Mononuclear cell (primary cell): ENCODE data around the gene U2AF1L4. TPM values are rescaled to one million over a fixed set of nuclear protein-coding genes. Genes with fewer than 3 reads are reported as not detected.
A peak's percentile ranks its signal among the peaks of the same experiment; 100 is the strongest.

ENCODE experiments used
- H3K27me3 ChIP-seq: 2 replicates; pipeline ENCODE4 v1.6.0; 2011; ENCODE audit warnings: low read length, control low read depth; ENCODE audit not compliant: insufficient read depth
- H3K4me1 ChIP-seq: 2 replicates; pipeline ENCODE4 v1.5.1; 2011; ENCODE audit warnings: mild to moderate bottlenecking, low read length, control low read depth; ENCODE audit not compliant: insufficient read depth
- H3K4me3 ChIP-seq: 2 replicates; pipeline ENCODE4 v1.5.1; 2011; ENCODE audit warnings: mild to moderate bottlenecking, low read length, moderate library complexity
- H3K9me3 ChIP-seq: 2 replicates; pipeline ENCODE4 v1.5.1; 2011; ENCODE audit warnings: low read depth, mild to moderate bottlenecking, control low read depth, low read length
- total RNA-seq: library from RNA; depleted of rRNA; stranded (reverse); fragments of >200 nt; gene quantifications from one replicate; pipeline ENCODE4 v1.2.3, GENCODE V29; 2012

The U2AF1L4 gene
- total RNA-seq, 1 donor: 18.4 TPM

- H3K27me3 ChIP-seq: no peaks in the 10 kb centered on the region
- peaks cover 65% of the 10 kb centered on the region for H3K4me1 ChIP-seq
- no peaks in the 10 kb centered on the region for H3K9me3 ChIP-seq
- peak overlapping the region; percentile 70 for H3K4me3 ChIP-seq
Observed at GRCh38 chr19:35741203-35741515, 4.1 kb downstream of the U2AF1L4 start.

- H3K9me3 ChIP-seq: no peaks in the 10 kb centered on the region
- peak overlapping the region; percentile 70 for H3K4me3 ChIP-seq
- H3K4me1 ChIP-seq: peaks cover 60% of the 10 kb centered on the region
- H3K27me3 ChIP-seq: no peaks in the 10 kb centered on the region
Observed at GRCh38 chr19:35740423-35741202, 4.6 kb downstream of the U2AF1L4 start.

- H3K9me3 ChIP-seq: no peaks in the 10 kb centered on the region
- no peaks in the 10 kb centered on the region for H3K27me3 ChIP-seq
- peaks cover 60% of the 10 kb centered on the region for H3K4me1 ChIP-seq
- peak overlapping the region; percentile 70 for H3K4me3 ChIP-seq
Observed at GRCh38 chr19:35740108-35740422, 5.2 kb downstream of the U2AF1L4 start.

GRCh38 chr19:35739275-35740107 is 5.7 kb downstream of the U2AF1L4 start:
- H3K9me3 ChIP-seq: no peaks in the 10 kb centered on the region
- H3K4me3 ChIP-seq: peak overlapping the region; percentile 70
- peaks cover 58% of the 10 kb centered on the region for H3K4me1 ChIP-seq
- no peaks in the 10 kb centered on the region for H3K27me3 ChIP-seq

- Histone ChIP-seq H3K9me3 (no peaks in the 10 kb centered on the region), H3K27me3 (no peaks in the 10 kb centered on the region), H3K4me3 (no peak overlapping the region), H3K4me1 (peaks cover 51% of the 10 kb centered on the region)
Observed at GRCh38 chr19:35738887-35739229, 6.4 kb downstream of the U2AF1L4 start.

GRCh38 chr19:35738021-35738886 is 7.0 kb downstream of the U2AF1L4 start:
- H3K4me1 ChIP-seq: peaks cover 45% of the 10 kb centered on the region
- no peaks in the 10 kb centered on the region for H3K27me3 ChIP-seq
- no peak overlapping the region for H3K4me3 ChIP-seq
- no peaks in the 10 kb centered on the region for H3K9me3 ChIP-seq

- Histone ChIP-seq H3K27me3 (no peaks in the 10 kb centered on the region), H3K4me3 (no peak overlapping the region), H3K4me1 (peaks cover 35% of the 10 kb centered on the region), H3K9me3 (no peaks in the 10 kb centered on the region)
Observed at GRCh38 chr19:35736913-35737886, 8.0 kb downstream of the U2AF1L4 start.

- Histone ChIP-seq H3K4me1 (peaks cover 17% of the 10 kb centered on the region), H3K27me3 (no peaks in the 10 kb centered on the region), H3K9me3 (no peaks in the 10 kb centered on the region), H3K4me3 (no peak overlapping the region)
Observed at GRCh38 chr19:35734889-35735288, 10.3 kb downstream of the U2AF1L4 start.

GRCh38 chr19:35734273-35734672 is 10.9 kb downstream of the U2AF1L4 start:
- H3K27me3 ChIP-seq: no peaks in the 10 kb centered on the region
- H3K4me3 ChIP-seq: no peak overlapping the region
- H3K4me1 ChIP-seq: peaks cover 11% of the 10 kb centered on the region
- H3K9me3 ChIP-seq: no peaks in the 10 kb centered on the region

GRCh38 chr19:35733180-35734125 is 11.8 kb downstream of the U2AF1L4 start:
- Histone ChIP-seq H3K27me3 (no peaks in the 10 kb centered on the region), H3K4me3 (no peak overlapping the region), H3K4me1 (peaks cover 10% of the 10 kb centered on the region), H3K9me3 (no peaks in the 10 kb centered on the region)

- no peak overlapping the region for H3K4me3 ChIP-seq
- H3K9me3 ChIP-seq: no peaks in the 10 kb centered on the region
- H3K27me3 ChIP-seq: no peaks in the 10 kb centered on the region
- peaks cover 10% of the 10 kb centered on the region for H3K4me1 ChIP-seq
Observed at GRCh38 chr19:35732540-35733179, 12.6 kb downstream of the U2AF1L4 start.

- no peaks in the 10 kb centered on the region for H3K27me3 ChIP-seq
- H3K4me1 ChIP-seq: peaks cover 2% of the 10 kb centered on the region
- no peak overlapping the region for H3K4me3 ChIP-seq
Observed at GRCh38 chr19:35731779-35732405, 13.3 kb downstream of the U2AF1L4 start.

GRCh38 chr19:35731353-35731752 is 13.9 kb downstream of the U2AF1L4 start:
- no peak overlapping the region for H3K4me3 ChIP-seq
- no peaks in the 10 kb centered on the region for H3K9me3 ChIP-seq
- H3K27me3 ChIP-seq: no peaks in the 10 kb centered on the region
- no peaks in the 10 kb centered on the region for H3K4me1 ChIP-seq

More at GRCh38 chr19:35731779-35732405, 13.3 kb downstream of the U2AF1L4 start:
- no peaks in the 10 kb centered on the region for H3K9me3 ChIP-seq
